ENCODE measurements around the gene COL5A1.
"Not testable (repeated sequence)": the region's sequence is repeated elsewhere in the genome, so short reads cannot be mapped to it uniquely, and the experiment has no call there.

Gene COL5A1

DNA sequence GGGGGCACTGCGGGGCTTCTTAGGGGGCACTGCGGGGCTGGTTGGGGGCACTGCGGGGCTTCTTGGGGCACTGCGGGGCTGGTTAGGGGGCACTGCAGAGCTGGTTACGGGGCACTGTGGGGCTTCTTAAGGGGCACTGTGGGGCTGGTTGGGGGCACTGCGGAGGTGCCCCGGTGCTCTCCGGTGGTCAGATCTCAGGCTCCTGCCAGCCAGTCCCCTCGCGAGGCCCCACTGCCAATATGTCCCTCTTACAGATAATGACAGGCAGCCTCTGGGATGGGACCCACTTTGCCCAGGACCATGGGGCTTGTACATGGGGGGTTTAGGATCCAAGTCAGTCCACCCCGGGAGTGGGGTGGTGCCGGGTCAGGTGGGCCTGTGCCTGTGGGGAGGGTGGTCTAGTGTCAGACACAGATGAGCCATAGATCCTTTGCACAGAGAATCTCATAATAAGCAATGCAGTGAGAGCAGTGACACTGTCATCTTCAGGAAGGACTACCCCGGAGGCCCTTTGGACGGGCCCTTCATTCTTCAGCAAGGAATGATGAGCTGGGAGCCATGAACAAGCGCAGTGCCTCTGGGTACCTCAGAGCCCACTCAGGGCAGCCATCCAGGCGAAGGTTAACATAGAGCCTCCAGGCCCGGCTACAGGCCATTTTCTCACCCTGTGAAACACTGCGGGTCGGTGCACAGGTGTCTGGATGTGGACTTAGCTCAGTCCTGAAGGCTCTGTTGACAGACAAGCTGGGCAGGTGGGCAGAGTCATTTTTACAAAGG is 38.2 kb downstream of the COL5A1 start:
- no peak for DNase-seq

DNA sequence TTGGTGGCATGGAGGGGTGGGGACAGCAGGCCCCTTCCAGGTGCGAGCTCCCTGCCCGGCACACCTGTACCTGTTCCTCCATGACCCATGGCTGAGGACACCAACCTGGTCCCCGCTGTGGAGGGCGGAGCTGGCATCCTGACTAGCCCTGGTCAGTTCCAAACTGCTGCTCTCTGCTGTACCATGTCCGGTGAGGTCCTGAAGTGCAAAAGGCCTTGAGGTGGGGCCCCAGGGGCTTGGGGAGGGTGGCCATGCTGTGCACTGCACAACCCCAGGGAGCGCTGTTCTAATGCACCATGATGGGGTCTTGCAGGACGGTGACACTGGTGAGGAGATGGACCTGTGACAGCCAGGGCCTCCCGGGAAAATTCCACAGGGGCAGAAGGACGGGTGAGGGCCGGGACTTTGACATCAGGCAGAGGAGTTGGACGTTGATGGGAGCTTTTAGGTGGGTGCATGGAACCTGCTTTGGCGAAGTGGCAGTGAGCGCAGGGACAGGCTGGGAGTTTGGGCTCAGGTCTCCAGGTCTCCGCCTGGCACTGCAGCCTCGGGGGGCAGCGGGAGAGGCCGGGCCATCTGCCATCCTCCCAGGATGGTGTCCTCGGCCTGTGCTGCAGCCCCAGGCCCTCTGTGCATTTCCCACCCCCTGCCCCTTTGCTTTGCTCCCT is 38.9 kb downstream of the COL5A1 start:
- DNase-seq, result no peak

DNA sequence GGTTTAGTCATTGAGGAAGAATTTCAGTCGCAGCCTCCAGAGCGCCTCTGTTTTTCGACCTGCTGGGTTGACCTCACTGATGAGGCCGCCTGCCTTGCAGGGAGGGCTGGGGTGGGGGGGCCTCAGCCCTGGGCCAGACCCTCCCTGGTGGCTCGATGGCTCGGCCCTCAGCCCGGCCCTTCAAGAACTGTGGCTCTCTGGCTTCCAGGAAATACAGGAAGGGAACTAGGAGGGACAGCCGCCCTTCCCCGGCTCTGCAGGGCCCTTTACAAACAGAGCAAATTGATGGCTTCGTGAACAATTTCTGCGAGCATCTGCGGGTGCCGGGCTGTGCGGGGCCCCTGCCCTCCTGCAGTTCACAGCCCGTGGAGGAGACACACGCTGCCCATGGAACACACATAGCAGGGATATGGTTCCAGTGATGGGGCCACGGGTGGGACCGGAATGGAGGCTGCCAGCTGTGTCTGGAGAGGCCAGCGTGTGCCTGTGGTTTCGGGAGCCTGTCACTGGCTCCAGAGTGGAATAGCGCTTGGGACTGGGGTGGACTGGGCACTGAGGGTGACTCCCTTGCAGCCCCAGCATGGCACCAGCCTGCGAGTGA is 39.6 kb downstream of the COL5A1 start:
- DNase-seq, result no peak

DNA sequence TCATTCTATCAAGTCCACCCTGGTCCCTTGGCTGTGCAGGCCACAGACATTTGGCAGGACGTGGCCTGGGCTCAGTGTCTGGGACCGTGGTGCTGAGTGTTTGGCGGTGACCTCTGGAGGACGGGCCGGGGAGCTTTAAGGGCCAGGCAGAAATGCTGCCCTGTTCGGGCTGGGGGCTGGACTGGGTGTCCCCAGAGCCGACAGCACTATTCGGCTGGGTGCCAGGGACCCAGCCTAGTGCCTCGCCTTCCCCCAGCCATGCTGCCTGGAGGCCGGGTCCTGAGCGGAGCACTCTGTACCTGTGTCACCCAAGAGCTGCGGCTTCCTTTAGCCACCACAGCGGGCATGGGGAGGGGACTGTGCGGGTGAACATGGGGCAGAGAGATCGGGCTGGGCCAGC is 40.4 kb downstream of the COL5A1 start:
- DNase-seq, result no peak

DNA sequence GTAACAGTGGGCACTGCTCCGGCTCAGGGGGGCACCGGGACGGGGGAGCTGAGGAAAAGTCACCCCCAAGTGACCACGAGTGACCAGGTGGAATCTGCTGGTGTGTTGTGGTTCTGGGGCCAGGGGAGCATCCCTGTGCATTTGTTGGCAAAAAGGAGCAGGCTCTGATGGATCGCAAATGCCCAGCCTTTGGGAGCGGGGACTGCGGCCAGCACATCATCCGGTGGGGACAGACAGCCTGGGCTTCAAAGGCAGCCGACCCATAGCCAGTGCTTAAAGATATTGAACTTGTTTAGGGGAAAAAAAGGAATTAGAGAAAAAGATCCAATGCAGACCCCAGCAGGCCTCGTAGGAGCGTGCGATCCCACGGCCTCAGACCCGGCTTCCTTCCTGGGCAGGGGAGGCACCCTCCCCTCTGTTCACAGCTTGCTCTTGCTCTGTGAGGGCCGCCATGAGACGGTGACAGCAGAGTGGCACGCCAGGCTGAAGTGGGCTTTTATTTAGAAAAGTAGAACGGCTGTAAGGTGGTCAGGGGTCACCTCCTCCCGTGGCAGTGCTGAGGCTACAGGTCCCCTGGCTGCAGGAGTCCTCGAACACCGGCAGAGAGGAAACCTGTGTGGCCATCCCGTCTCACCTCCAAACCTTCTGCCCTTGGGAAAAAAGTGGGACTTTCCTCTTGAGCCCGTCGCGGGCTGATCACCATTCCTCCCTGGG is 41.2 kb downstream of the COL5A1 start:
- DNase-seq, result no peak

DNA sequence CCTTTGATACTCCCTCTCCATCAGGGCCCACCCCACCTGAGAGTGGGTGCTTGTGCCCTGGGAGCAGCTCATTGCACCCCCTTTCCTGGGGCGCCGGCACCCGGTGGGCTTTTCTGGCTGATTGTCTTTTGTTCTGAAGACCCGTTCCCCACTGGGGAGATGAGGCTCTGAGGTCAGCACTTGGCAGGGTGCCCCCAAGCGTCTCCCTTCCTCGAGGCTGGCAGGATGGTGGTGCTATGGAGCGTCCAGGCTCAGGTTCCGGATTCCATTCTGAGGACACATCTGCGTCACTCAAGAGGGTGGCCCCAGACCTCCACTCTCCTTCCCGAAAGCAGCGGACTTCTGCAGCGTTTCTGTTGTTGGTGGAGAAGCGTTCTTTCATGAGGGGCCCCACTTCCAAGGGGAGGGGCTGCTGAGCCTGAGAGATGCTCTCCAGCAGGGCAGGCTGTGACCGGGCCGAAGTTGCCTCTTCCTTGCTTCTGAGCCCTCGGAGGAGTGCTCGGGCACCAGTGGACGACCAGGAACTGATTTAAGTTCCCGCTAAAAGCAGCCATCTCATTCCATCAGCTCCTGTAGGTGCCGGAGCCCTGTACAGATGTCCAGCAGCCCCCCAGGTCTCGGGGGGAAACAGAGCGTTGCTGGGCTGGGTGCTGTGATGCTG is 42.2 kb downstream of the COL5A1 start:
- DNase-seq, result no peak

DNA sequence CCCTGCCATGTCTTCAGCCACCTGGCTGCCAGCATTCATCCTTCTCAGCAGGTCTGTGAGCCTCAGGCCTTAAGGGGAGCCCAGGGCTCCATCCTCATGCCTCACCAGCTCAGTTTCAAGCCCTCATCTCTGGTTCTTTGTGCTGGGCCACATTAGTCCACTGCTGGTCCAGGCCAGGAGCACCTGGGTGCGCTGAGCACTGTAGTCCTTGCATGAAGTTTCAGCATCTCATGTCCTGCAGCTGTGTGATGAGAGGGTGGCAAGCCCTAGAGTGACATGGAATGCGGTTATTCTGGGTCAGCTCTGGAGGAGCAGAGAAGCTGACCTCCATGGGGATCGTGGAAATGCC is 42.7 kb downstream of the COL5A1 start:
- no peak for DNase-seq

DNA sequence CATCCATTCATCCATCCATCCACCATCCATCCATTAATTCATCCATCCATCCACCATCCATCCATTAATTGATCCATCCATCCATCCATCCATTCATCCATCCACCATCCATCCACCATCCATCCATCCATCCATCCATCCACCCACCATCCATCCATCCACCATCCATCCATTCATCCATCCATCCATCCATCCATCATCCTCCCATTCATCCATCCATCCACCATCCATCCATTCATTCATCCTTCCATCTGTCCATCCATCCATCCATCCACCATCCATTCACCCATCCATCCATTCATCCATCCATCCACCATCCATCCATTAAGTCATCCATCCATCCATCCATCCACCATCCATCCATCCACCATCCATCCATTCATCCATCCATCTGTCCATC is 43.3 kb downstream of the COL5A1 start:
- DNase-seq, result not testable (repeated sequence)

DNA sequence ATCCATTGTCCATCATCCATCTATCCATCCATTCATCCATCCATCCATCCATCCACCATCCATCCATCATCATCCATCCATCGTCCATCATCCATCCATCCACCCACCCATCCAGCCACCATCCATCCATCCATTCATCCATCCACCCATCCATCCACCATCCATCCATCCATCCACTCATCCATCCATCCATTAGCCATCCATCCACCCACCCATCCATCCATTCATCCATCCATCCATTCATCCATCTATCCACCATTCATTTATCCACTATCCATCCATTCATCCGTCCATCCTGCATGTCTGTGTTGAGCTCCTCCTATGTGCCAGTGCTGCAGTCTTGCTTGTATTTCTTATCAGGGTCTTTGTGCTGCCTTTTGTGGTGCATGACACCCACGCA is 44.2 kb downstream of the COL5A1 start:
- DNase-seq, result no peak

DNA sequence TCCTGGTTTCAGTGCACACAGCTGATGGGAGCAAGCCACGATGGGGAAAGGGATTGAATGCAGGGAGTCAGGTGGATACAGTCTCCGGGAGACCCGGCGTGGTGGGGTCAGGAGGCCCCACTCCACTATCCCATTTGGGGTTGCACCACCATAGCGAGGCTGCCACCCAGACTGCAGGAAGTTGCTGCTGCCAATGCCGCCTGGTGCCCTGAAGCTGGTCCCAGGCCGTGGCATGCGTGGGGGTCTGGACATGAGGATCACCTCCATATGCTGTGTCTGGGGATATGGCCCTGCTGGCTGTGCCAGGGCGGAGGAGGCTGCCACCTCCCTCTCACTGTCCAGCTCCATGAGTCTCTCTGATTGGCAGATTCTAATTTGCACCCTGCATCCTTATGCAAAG is 45.3 kb downstream of the COL5A1 start:
- DNase-seq, result no peak

DNA sequence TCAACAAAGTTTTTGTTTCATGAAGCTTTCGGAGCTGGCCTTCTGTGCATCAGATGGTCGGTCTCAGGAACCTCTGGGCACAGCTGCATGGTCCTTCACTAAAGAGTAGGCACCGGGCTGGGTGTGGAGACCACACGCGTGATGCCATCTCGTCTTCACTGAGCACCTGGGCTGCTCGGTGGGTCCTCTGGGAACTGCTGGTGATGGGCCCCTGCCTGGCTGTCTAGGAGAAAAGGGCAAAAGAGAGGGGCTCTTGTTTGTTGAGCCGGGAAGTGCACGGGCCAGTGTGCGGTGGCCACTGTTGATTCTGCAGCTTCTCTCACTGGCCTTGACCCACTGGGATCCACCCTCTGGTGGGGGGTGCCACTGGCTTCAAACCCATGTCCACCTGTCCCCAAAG is 46.0 kb downstream of the COL5A1 start:
- no peak for DNase-seq

DNA sequence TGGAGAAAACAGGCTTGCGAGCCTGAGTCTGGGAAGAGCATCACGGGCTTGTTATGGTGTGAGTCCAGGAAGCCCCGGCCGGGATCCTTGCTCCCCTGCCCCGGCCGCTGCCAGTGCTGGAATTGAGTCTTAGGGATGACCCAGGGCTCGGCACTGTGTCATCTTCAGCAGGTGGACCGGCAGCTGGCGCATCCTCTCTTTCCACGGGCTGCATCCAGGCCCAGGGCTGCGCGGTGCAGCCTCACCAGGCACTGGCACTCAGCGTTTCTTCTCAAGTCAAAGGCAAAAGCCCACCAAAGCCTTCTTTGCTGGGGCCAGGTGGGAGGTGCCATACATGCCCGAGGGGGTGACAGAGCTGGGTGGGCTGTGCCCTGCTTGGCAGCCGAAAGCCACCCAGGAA is 46.6 kb downstream of the COL5A1 start:
- no peak for DNase-seq

DNA sequence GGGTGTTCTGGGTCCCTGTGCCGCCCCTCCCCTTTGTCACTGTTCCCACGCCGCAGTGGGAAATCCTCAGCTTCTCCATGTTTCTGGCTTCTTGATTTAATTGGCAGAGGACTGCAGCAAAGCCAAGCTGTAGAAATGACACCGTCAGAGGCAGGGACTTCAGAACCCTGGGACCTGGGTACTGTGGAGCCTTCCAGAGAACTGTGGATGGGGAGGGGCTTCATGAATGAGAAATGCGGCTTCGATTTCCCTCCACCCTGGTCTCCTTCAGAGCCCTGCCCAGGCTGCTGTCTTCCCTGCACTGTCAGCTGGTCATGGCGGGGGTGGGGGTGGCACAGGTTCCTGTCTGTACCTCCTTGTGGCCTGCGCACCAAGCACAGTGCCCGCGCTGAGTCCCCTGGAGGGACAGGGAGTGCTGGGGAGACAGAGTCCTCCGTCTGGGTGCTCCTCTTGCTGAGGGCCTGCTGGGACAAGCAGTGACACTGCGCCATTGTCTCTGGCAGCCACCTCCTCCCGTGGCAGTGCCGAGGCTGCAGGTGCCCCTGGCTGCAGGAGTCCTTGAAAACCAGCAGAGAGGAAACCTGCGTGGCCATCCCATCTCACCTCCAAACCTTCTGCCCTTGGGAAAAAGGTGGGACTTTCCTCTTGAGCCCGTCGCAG is 47.2 kb downstream of the COL5A1 start:
- no peak for DNase-seq

DNA sequence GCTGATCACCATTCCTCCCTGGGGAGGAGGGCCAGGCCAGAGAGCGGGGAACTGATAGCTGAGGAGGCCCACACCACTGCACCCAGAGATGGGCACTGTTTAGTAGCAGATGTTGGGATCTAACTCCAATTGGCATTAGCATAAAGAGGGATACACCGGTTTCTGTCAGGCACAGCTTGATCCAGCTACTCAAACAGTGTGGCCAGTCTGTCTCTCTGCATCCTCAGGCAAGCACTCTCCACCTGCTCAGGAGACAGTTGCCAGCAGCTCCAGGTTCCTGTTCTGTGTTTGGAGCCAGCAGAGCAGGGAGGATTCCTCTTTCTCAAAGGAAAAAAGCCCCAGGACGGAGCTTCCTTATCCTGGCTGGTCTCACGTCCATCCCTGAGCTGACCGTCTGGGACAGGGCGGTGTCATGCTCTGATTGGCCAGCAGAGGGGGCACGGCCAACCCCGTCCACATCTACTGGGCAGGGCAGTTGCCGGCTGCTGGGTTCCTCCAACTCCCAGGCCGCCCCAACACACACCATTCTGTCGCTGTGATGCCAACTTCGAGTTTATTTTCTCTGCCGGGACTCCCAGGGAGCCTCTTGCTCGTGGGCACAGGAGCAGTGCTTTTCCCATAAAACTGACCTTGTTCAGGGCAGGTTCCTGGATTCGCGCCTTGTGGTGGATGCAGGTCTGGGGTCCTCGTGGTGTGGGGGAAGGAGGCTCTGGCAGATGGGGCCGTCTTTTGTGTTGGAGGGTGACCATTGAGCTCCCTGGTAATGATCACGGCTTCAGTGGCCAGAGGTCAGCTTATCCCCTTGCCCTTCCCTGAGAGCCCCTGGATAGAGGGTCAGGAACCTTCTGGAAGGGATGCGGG is 47.9 kb downstream of the COL5A1 start:
- no peak for DNase-seq

DNA sequence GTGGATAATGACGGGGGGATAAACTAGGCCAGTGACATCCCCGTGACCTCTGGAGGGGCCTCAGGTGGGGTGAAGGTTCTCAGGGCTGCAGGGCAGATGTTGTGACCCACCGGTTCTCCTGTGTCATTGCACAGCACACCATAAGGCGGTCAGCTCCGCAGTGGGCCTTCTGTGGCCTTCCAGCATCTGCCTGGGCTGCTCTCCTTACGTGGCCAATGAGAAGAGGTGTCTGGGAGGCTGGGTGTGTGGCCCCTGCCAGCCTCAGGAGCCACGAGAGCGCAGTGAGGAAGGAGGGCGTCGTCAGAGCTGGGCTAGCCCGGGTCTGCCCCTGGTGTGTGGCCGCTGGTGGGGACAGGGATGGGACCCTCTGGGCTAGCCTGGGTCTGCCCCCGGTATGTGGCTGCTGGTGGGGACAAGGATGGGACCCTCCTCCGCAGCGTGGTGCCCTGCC is 48.7 kb downstream of the COL5A1 start:
- DNase-seq, result no peak

DNA sequence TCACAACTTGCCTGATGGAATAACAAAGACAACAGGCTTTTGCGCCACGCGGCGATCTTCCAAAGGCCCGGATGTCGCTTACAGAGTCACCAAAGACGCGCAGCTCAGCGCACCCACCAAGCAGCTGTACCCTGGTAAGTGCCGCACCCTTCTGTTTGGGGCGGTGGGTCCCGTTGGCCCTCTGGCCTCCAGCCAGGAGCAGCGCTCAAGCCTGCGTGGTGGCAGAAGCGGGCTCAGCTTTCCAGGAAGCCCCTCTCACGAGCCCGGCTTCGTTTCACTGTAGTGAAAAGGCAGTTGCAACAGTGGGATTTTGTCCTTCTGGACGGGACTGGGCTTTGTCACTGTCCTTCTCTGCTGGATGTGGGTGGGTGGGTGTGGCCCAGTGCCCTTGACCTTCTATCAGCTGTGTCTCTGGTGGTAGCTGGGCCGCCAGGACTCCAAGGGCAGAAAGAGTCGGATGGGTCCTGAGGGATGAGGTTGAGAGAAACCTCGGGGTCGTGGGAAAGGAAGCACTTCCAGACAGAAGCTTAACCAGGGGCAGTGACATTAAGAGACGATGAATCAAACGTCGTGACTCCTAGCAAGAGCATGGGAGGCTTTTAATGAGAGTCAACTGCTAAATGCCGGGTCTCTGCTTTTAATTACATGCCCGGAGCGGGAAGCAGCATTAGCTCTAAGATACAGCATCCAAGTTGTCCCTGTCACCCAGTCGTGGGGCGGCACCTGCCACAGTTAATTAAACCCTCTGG is 49.5 kb downstream of the COL5A1 start:
- DNase-seq, result no peak

DNA sequence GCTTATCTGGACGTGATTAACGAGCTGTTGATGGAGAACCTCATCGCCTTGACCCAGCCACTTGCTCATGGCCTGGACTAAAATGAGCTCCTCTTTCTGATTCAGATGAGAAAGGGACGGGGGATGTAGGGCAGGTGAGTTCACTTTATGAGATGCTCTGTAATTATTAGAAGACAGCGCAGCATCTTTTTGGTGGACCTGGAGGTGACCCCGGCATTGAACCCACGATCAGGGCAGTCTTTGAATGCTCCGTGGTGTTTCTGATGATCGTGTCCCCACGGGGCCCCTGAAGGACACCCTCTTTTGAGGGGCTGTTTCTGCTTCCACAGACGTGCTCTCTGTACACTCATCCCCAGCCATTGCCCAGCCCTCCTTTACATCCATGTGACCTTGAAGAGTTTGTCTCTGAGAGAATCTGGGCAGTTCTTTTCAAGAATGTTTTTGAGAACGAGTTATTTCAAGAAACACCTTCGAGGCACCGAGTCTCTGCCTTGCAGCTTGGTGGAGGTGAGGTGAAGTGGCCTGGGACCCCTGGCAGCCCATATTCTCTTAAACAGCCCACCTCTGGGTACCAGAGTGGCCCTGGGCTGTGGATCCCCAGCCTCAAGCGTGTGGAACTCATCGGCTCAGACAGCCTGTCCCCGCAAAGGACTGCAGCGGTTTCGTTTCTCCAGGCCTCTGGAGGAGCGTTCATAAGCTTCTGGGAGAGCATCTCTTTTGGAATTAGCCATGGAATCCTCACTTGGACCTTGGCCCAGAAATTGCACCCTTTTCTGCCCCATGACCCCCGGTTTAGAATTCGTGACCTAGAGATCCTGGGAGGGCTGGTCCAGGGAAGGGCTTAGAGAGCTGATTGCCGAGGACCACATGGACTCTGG is 50.3 kb downstream of the COL5A1 start:
- DNase-seq, result no peak

DNA sequence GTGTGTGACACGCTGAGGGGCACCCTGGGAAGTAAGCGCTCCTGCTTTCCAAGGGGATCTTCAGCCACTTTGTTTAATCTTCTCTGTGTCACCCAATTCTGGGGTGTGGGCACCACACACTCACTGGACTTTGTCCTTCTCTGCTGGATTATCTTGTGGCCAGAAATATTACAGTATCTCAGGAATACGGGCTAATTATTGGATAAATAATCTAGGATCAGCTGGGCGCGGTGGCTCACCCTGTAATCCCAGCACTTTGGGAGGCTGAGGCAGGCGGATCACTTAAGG is 50.9 kb downstream of the COL5A1 start:
- DNase-seq, result no peak

DNA sequence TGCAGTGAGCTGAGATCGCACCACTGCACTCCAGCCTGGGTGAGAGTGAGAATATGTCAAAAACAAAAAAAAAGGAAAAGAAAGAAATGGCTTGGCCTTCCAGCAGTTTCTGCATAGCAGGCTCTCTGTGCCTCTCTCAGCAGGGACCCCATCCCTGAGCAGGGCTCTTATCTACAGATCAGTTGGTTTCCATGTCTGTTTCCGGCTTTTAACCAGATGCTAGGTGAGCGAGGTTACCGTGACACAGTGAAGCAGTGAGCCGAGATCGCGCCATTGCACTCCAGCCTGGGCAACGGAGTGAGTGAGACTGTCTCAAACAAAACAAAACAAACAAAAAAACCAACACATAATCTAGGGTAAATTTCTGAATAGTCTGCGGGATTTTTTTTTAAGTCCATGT is 51.4 kb downstream of the COL5A1 start:
- DNase-seq, result no peak

Measured in NCI-H2081 treated with DMSO at 0.1 percent for 48 hours (cell line).